CD4-positive, alpha-beta T cell treated with Interferon gamma for 1 hour (primary cell): Measurements from ENCODE around the gene SLC1A7.

Source experiments
- DNase-seq: peaks from one replicate; pipeline ENCODE4 v3.0.0-alpha.2; 2020

Gene SLC1A7

DNA sequence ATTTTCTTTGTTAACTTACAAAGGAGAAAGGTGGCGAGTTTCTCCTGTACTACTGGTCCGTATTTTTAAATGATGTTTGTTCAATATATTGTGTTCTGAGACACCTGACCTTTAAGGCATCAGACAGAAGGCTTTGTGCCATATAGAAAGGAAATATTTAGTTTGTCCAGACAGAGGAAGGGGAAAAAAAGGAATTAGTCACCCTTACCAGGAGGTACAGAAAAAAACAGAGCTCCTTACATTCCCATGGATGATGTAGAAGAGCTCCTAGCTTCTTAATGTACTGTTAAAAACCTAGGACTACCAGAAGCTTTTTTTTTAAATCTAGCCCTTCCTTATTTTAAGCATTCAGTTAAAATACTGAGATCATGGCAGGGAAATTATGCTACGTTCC lies 92.9 kb downstream of the SLC1A7 start:
- no peak for DNase-seq

DNA sequence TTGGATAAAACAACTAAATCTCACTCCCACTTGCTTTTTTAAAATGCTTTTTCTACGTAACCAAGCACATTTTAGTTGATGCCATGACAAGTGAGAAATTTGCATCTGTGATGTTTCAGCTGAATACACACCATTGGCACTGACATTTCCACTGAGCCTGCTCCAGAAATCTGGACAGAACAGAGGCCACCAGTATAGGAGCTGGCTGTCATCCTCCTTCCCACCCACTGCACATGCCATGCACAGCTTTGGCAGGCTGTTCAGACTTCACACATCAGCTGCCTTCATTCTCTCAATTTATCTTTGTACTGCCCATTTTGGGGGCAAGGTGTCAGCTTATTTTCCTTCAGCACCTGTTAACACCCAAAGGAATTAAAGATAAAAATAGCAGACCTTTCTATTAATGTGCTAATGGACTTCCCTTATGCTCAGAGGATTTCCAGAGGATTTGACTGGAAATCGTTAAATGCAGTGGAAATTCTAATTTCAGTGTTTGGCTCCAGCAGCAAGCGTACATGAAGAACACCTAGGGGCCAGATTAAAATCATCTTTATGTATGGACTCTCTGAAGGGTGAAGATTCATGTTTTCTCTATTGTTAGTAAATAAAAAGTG lies 93.4 kb downstream of the SLC1A7 start:
- DNase-seq, result no peak

DNA sequence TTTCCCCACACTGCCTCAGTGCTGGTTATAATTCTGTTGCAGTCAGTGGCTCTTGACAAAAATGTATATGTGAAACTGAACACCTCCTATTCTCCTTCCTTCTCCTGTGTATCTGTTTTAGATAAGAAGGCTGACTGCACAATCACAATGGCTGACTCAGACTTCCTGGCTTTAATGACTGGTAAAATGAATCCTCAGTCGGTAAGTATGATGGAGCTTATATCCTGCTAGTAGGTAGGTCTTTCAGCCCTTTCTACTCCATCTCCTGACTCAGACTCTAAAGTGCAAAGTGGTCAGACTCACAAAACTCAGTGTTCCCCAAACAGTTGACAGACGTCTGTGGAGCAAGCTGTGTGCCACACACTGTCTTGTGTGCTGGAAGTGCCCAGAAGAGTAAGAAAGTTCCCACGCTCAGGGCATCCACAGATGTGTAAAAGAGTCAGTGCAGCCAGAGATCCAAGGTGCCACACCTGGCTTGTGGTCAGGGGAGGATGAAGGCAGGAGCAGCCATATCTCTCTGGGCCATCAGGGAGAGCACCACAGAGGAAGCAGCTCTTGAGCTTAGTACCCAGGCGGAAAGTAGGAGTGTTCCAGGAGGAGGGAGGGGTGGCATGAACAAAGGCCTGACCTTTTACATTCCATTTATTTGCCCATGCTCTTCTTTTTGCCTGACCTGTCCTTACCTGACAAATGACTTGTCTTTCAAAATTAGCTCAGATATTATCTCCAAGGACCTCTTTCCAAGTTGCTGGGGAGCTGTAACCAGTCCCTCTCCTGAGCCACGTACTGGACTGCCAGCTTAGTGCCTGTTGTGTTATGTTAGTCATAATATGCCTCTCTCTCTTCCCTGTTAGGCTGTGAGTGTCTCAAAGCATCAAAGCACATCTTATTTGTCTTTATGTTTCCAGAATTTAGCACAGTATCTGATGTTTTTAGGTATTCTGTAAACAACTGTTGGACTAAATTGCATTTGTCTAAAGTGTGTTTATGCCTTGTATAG lies 94.4 kb downstream of the SLC1A7 start:
- DNase-seq, result no peak

DNA sequence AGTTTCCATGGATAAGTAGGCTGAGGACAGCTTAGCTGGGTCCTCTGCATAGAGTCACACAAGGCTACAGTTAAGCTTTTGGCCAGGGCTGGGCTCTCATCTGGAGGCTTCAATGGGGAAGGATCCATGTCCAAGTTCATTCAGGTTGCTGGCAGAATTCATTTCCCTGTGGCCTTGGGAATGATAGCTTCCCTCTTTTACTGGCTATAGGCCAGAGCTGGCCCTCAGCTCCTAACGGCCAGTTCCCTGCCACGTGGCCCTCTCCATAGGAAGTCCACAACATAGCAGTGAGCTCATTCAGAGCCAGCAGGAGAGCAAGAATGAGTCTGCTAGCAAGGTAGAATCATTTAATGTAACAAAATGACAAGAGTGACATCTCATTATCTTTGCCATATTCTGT lies 95.5 kb downstream of the SLC1A7 start:
- no peak for DNase-seq

DNA sequence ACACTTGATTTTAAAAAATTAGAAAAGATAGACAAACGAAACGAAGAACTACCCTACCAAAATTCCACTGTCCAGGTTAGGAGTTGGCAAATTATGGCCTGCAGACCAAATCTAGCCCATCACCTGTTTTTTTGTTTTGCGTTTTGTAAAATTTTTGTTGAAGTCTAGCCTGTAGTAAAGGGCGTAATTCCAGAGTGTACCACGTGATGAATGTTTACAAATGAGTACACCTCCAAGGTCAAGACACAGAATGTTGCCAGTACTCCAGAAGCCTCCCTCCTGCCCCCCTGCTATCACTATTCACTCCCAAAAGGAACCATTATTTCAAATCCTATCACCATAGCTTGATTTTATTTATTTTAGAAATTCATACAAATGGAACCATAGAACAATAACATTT lies 97.5 kb downstream of the SLC1A7 start:
- DNase-seq, result no peak

DNA sequence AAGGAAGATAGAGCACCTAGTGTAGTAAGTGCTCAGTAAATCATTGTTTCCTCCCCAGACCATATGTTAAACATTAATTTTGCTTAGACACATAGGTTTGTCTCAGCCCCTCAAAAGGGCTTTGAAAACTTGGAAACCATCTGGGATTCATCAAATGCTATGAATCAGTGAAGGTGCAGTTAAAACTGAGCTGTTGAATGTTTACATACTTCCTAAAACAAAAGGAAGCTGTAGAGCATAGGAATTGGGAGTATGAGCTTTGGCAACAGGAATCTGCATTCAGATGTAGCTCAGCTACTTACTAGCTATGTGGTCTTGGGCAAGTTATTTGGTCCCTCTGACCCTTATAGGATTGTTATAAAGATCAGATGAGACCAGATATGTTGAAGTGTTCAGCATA lies 99.2 kb downstream of the SLC1A7 start:
- no peak for DNase-seq

DNA sequence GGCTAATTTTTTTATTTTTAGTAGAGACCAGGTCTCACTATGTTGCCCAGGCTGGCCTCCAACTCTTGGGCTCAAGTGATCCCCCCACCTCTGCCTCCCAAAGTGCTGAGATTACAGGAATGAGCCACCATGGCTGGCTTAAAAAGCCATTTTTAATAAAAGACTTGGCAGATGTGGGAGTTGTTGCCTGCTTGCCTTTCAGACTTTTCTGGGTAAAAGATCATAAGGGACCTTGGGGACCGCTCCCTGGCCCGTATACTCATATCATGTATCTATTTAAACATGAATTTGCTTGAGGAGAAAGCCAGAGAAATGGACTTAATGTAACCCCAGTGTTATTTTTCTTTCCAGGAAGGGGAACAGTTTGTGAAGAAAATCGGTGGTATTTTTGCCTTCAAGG lies 103.9 kb downstream of the SLC1A7 start:
- no peak for DNase-seq
